H1 (cell line): ENCODE measurements around the gene CIROP.

Experiments used
- EP300 ChIP-seq, 2 experiments: IDR thresholded peaks; 1 replicate in 1 of 2; 2 replicates in 1 of 2; pipeline ENCODE4 v1.6.1; 2011 to 2012; ENCODE audit warnings: low read depth in 2 of 2, low read length in 2 of 2, mild to moderate bottlenecking in 2 of 2, borderline replicate concordance in 1 of 2, inconsistent platforms in 1 of 2, moderate library complexity in 1 of 2
- EZH2 ChIP-seq: fragments of 200-600 bp; sonication (generic); IDR thresholded peaks from 2 replicates; pipeline ENCODE4 v1.7.1; 2012; ENCODE audit warnings: low read depth, mild to moderate bottlenecking, moderate library complexity, low read length, inconsistent platforms; ENCODE audit not compliant: severe bottlenecking
- JUN ChIP-seq: IDR thresholded peaks from 2 replicates; pipeline ENCODE4 v1.6.1; 2011; ENCODE audit warnings: low read depth, mild to moderate bottlenecking, improper control_type of control experiment, low read length
- JUND ChIP-seq: IDR thresholded peaks from 2 replicates; pipeline ENCODE4 v1.6.1; 2011; ENCODE audit warnings: mild to moderate bottlenecking, improper control_type of control experiment, low read length
- POLR2A ChIP-seq, 2 experiments: IDR thresholded peaks; 1 replicate in 1 of 2; 2 replicates in 1 of 2; pipeline ENCODE4 v1.6.1; 2011; ENCODE audit warnings: low read depth in 2 of 2, low read length in 2 of 2, mild to moderate bottlenecking in 2 of 2; ENCODE audit errors: control extremely low read depth in 1 of 2
- POLR2AphosphoS5 ChIP-seq: IDR thresholded peaks from 2 replicates; pipeline ENCODE4 v1.6.1; 2011; ENCODE audit warnings: low read depth, low read length
- RAD21 ChIP-seq, 2 experiments: IDR thresholded peaks in 1 of 2; conservative IDR thresholded peaks in 1 of 2; 2 replicates each; pipeline ENCODE4 v1.6.1; 2011; ENCODE audit warnings: low read depth in 2 of 2, low read length in 2 of 2, improper control_type of control experiment in 1 of 2, inconsistent platforms in 1 of 2, mild to moderate bottlenecking in 1 of 2, moderate library complexity in 1 of 2
- RXRA ChIP-seq: IDR thresholded peaks from 2 replicates; pipeline ENCODE4 v1.6.1; 2011; ENCODE audit warnings: low read depth, mild to moderate bottlenecking, low read length, moderate library complexity; ENCODE audit not compliant: insufficient read depth
- SP1 ChIP-seq: IDR thresholded peaks from 2 replicates; pipeline ENCODE4 v1.6.1; 2011; ENCODE audit warnings: low read depth, low read length
- TAF1 ChIP-seq: IDR thresholded peaks from 2 replicates; pipeline ENCODE4 v1.6.1; 2011; ENCODE audit warnings: mild to moderate bottlenecking, low read depth, low read length
- TF ChIP-seq, protein P1 (sequence below), 3 experiments: IDR thresholded peaks; 1 replicate in 2 of 3; 2 replicates in 1 of 3; pipeline versions ENCODE4 v1.5.1 to v1.6.1; 2011; ENCODE audit warnings: low read length in 3 of 3, mild to moderate bottlenecking in 3 of 3, inconsistent platforms in 2 of 3, low read depth in 1 of 3, moderate library complexity in 1 of 3; ENCODE audit not compliant: insufficient read depth in 1 of 3; ENCODE audit errors: control extremely low read depth in 1 of 3
- TF ChIP-seq, protein P2 (sequence below): IDR thresholded peaks from 2 replicates; pipeline ENCODE4 v1.6.1; 2012; ENCODE audit warnings: inconsistent platforms

DNA sequence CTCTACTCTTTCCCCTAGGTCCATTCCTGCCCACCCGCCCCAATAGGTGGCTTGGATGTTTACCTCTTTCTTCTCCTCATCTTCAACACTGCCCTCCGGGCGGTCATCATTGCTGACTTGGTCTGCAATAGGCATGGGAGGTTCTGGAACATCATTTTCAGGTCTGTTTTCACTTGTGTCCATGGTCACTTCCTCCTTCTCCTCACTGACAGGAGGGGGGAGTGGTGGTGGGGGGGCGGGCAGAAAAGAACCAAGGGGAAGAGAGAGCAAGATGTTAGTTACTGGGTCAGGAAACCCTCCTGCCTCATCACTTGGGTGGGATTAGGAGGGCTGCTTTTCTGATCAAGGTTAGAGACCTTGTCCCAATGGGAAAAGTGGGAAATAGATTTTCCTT lies 35.4 kb downstream of the CIROP start:
- no peak for TF ChIP-seq RAD21 (IDR thresholded peaks at IDR 0.05 in 1 of 2, conservative IDR thresholded peaks at IDR 0.05 in 1 of 2; ENCODE audit: low read depth in 2 of 2, low read length in 2 of 2)
- TF ChIP-seq, protein P1, sequence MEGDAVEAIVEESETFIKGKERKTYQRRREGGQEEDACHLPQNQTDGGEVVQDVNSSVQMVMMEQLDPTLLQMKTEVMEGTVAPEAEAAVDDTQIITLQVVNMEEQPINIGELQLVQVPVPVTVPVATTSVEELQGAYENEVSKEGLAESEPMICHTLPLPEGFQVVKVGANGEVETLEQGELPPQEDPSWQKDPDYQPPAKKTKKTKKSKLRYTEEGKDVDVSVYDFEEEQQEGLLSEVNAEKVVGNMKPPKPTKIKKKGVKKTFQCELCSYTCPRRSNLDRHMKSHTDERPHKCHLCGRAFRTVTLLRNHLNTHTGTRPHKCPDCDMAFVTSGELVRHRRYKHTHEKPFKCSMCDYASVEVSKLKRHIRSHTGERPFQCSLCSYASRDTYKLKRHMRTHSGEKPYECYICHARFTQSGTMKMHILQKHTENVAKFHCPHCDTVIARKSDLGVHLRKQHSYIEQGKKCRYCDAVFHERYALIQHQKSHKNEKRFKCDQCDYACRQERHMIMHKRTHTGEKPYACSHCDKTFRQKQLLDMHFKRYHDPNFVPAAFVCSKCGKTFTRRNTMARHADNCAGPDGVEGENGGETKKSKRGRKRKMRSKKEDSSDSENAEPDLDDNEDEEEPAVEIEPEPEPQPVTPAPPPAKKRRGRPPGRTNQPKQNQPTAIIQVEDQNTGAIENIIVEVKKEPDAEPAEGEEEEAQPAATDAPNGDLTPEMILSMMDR (IDR thresholded peaks at IDR 0.05; ENCODE audit: control extremely low read depth in 1 of 3, insufficient read depth in 1 of 3, low read depth in 1 of 3, low read length in 3 of 3) = no peak
- no peak for TF ChIP-seq RXRA
- TF ChIP-seq, protein P2, sequence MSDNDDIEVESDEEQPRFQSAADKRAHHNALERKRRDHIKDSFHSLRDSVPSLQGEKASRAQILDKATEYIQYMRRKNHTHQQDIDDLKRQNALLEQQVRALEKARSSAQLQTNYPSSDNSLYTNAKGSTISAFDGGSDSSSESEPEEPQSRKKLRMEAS = no peak
- no peak for TF ChIP-seq EZH2
- TF ChIP-seq POLR2A (IDR thresholded peaks at IDR 0.05; ENCODE audit: control extremely low read depth in 1 of 2, low read depth in 2 of 2, low read length in 2 of 2) = no peak
- no peak for TF ChIP-seq SP1
- no peak for TF ChIP-seq POLR2AphosphoS5
- TF ChIP-seq EP300 (IDR thresholded peaks at IDR 0.05; ENCODE audit: borderline replicate concordance in 1 of 2, low read depth in 2 of 2, low read length in 2 of 2) = no peak
- no peak for TF ChIP-seq JUND
- no peak for TF ChIP-seq TAF1
- TF ChIP-seq JUN = no peak
